Gastroesophageal sphincter (tissue), 4 donors: ENCODE results near the gene CD82. TPM values are rescaled to one million over a fixed set of nuclear protein-coding genes. Genes with fewer than 3 reads are reported as not detected.

Experiments
- ATAC-seq: fragments of 150-250 bp; one replicate; pipeline ENCODE4 v1.9.1; 2016; ENCODE audit warnings: mild to moderate bottlenecking, moderate library complexity
- H3K27ac ChIP-seq, 4 donors: fragments of 200-600 bp; sonication (generic) in 3 of 4; 1 replicate in 3 of 4; 2 replicates in 1 of 4; pipeline ENCODE4 v1.5.1; 2016 to 2019
- H3K27me3 ChIP-seq: fragments of 200-600 bp; sonication (generic); one replicate; pipeline ENCODE4 v1.5.1; 2019
- H3K36me3 ChIP-seq, 2 donors: fragments of 200-600 bp; sonication (generic); one replicate each; pipeline ENCODE4 v1.5.1; 2019; ENCODE audit warnings: control low read depth in 1 of 2
- H3K4me1 ChIP-seq, 3 donors: fragments of 200-600 bp; sonication (generic); 1 replicate in 2 of 3; 2 replicates in 1 of 3; pipeline ENCODE4 v1.5.1; 2016 to 2019; ENCODE audit warnings: control low read depth in 2 of 3
- H3K4me3 ChIP-seq, 2 donors: fragments of 200-600 bp; sonication (generic); one replicate each; pipeline ENCODE4 v1.5.1; 2019; ENCODE audit warnings: mild to moderate bottlenecking in 1 of 2, moderate library complexity in 1 of 2
- H3K9me3 ChIP-seq, 3 donors: fragments of 200-600 bp; sonication (generic); one replicate each; pipeline ENCODE4 v1.5.1; 2017 to 2019; ENCODE audit warnings: control low read depth in 2 of 3
- CTCF ChIP-seq, 4 experiments: fragments of 200-600 bp in 2 of 4; fragments of 450-650 bp in 2 of 4; sonication (generic) in 1 of 4; IDR thresholded peaks; one replicate each; pipeline ENCODE4 v1.5.1; 2017 to 2019; ENCODE audit warnings: antibody characterized with exemption in 4 of 4, mild to moderate bottlenecking in 2 of 4, moderate library complexity in 2 of 4
- EP300 ChIP-seq: sonication (generic); formaldehyde crosslinking; IDR thresholded peaks from one replicate; pipeline ENCODE4 v1.6.1; 2017; ENCODE audit warnings: antibody characterized with exemption, mild to moderate bottlenecking
- POLR2A ChIP-seq, 2 donors: fragments of 450-650 bp; IDR thresholded peaks; one replicate each; pipeline ENCODE4 v1.6.1; 2017; ENCODE audit warnings: antibody characterized with exemption in 2 of 2, mild to moderate bottlenecking in 2 of 2, moderate library complexity in 1 of 2
- POLR2AphosphoS5 ChIP-seq: sonication (generic); formaldehyde crosslinking; IDR thresholded peaks from one replicate; pipeline ENCODE4 v1.6.1; 2017; ENCODE audit warnings: antibody characterized with exemption
- WGBS, 2 donors: methylation state at CpG; one replicate each; pipeline ENCODE4 v1.1.5; 2018; ENCODE audit warnings: low coverage in 1 of 2; 5-methylcytosine and 5-hydroxymethylcytosine counted together
- total RNA-seq, 4 donors: library from RNA; depleted of rRNA; stranded (reverse); fragments of >200 nt; gene quantifications; one replicate each; pipeline ENCODE4 v1.1.0, GENCODE V29; 2016

CD82 gene
- total RNA-seq, 4 donors from 2014 or later: 12.7 to 24.0 (median 19.1) TPM

- Histone ChIP-seq H3K4me1 (peaks cover 0 to 23% (median 8%) of the 10 kb centered on the region in 3 donors), H3K4me3 (peak overlapping the region in 1 of 2 donors; percentile 34), H3K27me3 (peaks cover 3% of the 10 kb centered on the region), H3K9me3 (no peaks in the 10 kb centered on the region), H3K36me3 (no peaks in the 10 kb centered on the region), H3K27ac (peak overlapping the region in 3 of 4 donors; percentile 70 to 74 (median 70))
- 9 to 26% methylated on average over 3 to 5 of the region's 43 CpGs for WGBS, 2 donors
- TF ChIP-seq POLR2A (IDR thresholded peaks at IDR 0.05): no peak
- no peak for TF ChIP-seq CTCF (IDR thresholded peaks at IDR 0.05)
- no peak for TF ChIP-seq POLR2AphosphoS5
- TF ChIP-seq EP300: no peak
- ATAC-seq: peak; percentile 60
Measured at GRCh38 chr11:44519989-44520737, 45.3 kb upstream of the CD82 start.

GRCh38 chr11:44521148-44521547, 44.3 kb upstream of the CD82 start:
- no peaks in the 10 kb centered on the region for H3K36me3 ChIP-seq
- H3K4me3 ChIP-seq: no peak overlapping the region
- 83% methylated on average over 1 of the region's 2 CpGs; no CpG with 5 or more reads in 1 of the 2 donors for WGBS, 2 donors
- H3K27ac ChIP-seq: peak overlapping the region in 1 of 4 donors; percentile 70
- no peak for TF ChIP-seq CTCF (IDR thresholded peaks at IDR 0.05)
- TF ChIP-seq POLR2AphosphoS5: no peak
- TF ChIP-seq EP300: no peak
- TF ChIP-seq POLR2A (IDR thresholded peaks at IDR 0.05): no peak
- no peaks in the 10 kb centered on the region for H3K9me3 ChIP-seq
- H3K27me3 ChIP-seq: peaks cover 8% of the 10 kb centered on the region
- peaks cover 0 to 23% (median 8%) of the 10 kb centered on the region in 3 donors for H3K4me1 ChIP-seq
- ATAC-seq: no peak

- 64 to 75% methylated on average over 2 of the region's 2 CpGs for WGBS, 2 donors
- no peaks in the 10 kb centered on the region for H3K9me3 ChIP-seq
Measured at GRCh38 chr11:44522294-44522693, 43.2 kb upstream of the CD82 start.

GRCh38 chr11:44524346-44524745, 41.1 kb upstream of the CD82 start:
- Histone ChIP-seq H3K9me3 (no peaks in the 10 kb centered on the region), H3K27ac (no peak overlapping the region), H3K27me3 (peaks cover 8% of the 10 kb centered on the region), H3K4me1 (peaks cover 0 to 21% (median 8%) of the 10 kb centered on the region in 3 donors), H3K4me3 (no peak overlapping the region), H3K36me3 (no peaks in the 10 kb centered on the region)
- WGBS, 2 donors: 61 to 81% methylated on average over 4 to 9 of the region's 10 CpGs
- ATAC-seq: no peak
- no peak for TF ChIP-seq CTCF (IDR thresholded peaks at IDR 0.05)
- TF ChIP-seq POLR2AphosphoS5: no peak

More at GRCh38 chr11:44522294-44522693, 43.2 kb upstream of the CD82 start:
- Histone ChIP-seq H3K4me3 (no peak overlapping the region), H3K36me3 (no peaks in the 10 kb centered on the region), H3K27ac (no peak overlapping the region), H3K4me1 (peaks cover 0 to 23% (median 8%) of the 10 kb centered on the region in 3 donors), H3K27me3 (peaks cover 8% of the 10 kb centered on the region)
- TF ChIP-seq CTCF (IDR thresholded peaks at IDR 0.05): no peak
- no peak for TF ChIP-seq EP300
- TF ChIP-seq POLR2A (IDR thresholded peaks at IDR 0.05): no peak
- TF ChIP-seq POLR2AphosphoS5: no peak
- no peak for ATAC-seq

- WGBS, 2 donors: 100% methylated on average over 1 of the region's 12 CpGs; no CpG with 5 or more reads in 1 of the 2 donors
- Histone ChIP-seq H3K36me3 (no peaks in the 10 kb centered on the region), H3K4me1 (peaks cover 0 to 17% (median 6%) of the 10 kb centered on the region in 3 donors), H3K4me3 (no peak overlapping the region), H3K27me3 (peaks cover 8% of the 10 kb centered on the region), H3K27ac (no peak overlapping the region), H3K9me3 (no peaks in the 10 kb centered on the region)
- no peak for ATAC-seq
- TF ChIP-seq CTCF (IDR thresholded peaks at IDR 0.05) (no peak), POLR2A (IDR thresholded peaks at IDR 0.05) (no peak), EP300 (no peak), POLR2AphosphoS5 (no peak)
Measured at GRCh38 chr11:44524751-44525201, 40.7 kb upstream of the CD82 start.
